NCI-H774 (cell line): ENCODE measurements around the gene CCDC74A.
"Not testable (repeated sequence)": the region's sequence is repeated elsewhere in the genome, so short reads cannot be mapped to it uniquely, and the experiment has no call there.

Experiments used
- DNase-seq: peaks from one replicate; lab custom pipeline; 2025; lab: John Stamatoyannopoulos, UW

Gene CCDC74A

DNA sequence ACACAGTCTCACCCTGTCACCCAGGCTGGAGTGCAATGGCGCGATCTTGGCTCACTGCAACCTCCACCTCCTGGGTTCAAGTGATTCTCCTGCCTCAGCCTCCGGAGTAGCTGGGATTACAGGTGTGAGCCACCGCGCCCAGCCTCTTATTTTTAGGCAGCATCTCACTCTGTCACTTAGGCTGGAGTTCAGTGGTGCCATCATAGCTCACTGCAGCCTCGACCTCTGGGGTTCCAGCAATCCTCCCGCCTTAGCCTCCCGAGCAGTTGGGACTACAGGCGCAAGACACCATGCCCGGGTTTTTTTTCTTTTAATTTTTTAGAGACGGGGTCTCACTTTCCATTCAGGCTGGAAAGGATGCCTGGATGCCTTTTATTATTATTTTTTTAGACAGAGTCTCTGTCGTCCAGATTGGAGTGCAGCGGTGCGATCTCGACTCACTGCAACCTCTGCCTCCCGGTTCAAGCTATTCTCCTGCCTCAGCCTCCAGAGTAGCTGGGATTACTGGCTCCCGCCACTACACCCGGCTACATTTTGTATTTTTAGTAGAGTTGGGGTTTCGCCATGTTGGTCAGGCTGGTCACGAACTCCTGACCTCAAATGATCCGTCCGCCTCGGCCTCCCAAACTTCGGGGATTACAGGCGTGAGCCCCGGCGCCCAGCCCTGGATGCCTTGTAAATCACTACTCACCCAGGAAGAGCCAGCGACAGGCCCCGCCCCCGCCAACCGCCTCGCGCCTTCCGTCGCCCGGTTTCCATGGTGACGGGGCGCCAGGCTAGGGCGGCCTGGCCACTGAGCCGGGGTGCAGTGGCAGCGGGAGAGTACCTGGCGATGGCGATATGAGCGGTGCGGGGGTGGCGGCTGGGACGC, at the start of gene CCDC74A:
CCDC74A (plus strand) TSS at position 758 of the 871 bp plus-strand sequence; CDS start at position 841, 83 bp downstream.
- DNase-seq, result peak; percentile 79

DNA sequence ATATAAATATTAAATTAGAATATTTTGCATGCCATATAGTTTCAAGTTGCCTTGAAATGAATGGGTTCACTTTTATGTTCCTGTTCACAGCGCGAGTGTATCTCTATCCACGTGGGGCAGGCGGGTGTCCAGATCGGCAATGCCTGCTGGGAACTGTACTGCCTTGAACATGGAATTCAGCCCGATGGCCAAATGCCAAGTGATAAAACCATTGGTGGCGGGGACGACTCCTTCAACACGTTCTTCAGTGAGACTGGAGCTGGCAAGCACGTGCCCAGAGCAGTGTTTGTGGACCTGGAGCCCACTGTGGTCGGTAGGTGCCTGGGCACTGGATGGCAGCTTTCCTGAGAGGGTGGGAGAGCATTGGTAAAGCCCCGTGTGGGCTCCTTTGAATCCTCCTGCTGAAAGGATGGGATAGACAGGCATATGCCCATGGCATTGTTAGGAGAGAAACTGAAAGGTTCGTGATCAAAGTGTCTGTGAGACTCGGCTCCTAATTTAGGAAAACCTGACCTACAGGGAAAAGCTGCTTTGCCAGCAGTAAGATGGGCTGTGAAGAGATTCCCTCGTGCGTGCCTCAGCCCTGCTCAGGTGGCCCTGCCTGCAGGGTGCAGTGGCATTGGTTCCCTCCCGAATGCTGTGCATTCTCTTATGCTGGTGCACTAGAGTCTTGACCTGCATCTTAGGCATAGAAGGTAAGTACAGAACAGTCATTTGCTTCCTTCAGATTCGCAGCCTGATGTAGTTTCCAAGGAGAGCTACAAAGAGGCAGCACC, 49.4 kb upstream of the CCDC74A start:
- not testable (repeated sequence) for DNase-seq

GRCh38 chr2:131478850-131479461, 48.7 kb upstream of the CCDC74A start:
- DNase-seq, result not testable (repeated sequence)

GRCh38 chr2:131480351-131480750, 47.3 kb upstream of the CCDC74A start:
- not testable (repeated sequence) for DNase-seq

- DNase-seq, result not testable (repeated sequence)
These were observed 45.1 kb upstream of the CCDC74A start for GRCh38 chr2:131482506-131483155.

DNA sequence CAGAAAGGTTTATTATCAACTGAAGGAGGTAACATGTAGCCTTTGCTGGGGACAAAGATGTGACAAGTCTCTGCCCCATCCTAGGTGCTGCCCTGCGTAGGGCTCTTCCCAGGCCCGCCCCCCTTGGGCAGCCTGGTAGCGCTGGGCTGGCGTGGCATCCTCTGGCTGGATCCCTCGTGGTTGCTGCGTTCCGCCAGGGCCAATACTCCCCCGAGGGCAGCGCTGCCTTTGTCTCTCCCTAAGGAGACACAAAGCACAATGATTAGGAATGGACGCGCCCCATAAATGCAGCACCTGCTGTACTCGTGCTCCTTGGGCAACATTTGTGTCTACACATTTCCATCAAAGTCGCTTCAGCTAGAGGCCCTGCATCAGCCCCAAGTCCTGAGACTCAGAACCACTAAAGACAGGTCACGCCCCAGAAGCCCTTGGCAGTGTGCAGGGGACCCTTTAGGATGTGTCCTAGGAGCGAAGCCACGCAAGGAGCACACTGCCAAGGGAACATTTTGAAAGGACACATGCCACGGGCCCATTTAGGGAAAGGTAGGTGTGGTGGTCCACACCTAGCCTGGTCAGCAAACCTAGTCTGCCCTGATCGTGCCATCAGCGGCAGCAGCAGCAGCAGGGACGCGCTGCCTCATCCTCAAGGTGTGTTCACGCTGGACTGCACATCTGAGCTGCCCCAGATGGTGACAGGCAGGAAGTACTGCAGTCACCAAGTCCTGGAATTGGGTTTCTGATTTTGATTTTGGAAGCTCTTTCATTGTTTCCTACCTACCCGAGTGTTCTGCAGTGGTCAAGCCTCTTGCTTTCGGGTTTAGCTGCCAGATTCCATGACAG, 43.5 kb upstream of the CCDC74A start:
- DNase-seq, result not testable (repeated sequence)

DNA sequence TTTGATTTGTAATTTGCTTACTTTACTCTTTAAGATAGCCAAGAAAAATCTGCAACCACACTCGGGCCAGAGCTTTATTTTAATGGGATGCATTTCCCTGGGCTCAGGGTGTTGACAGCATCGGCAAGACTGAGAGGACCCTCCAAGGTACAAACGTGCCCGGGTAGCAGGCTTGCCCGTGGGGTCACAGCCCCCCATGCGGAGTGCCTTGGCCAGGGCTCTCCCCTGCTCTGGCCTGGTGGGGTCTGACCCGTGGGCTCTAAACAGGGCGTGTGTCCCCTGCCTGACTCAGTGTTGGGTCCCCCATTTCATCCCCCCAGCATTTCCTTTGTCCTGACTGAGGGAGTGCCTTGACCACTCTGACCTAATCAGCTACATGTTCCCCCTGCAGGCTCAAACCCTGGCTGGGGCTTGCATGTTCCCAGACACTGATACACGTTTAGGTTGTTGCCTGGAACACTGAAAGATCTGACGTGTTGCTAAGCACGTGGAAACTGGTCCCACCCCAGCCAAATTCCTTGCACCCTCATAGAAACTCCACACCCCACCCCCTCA, 42.7 kb upstream of the CCDC74A start:
- DNase-seq, result not testable (repeated sequence)

DNA sequence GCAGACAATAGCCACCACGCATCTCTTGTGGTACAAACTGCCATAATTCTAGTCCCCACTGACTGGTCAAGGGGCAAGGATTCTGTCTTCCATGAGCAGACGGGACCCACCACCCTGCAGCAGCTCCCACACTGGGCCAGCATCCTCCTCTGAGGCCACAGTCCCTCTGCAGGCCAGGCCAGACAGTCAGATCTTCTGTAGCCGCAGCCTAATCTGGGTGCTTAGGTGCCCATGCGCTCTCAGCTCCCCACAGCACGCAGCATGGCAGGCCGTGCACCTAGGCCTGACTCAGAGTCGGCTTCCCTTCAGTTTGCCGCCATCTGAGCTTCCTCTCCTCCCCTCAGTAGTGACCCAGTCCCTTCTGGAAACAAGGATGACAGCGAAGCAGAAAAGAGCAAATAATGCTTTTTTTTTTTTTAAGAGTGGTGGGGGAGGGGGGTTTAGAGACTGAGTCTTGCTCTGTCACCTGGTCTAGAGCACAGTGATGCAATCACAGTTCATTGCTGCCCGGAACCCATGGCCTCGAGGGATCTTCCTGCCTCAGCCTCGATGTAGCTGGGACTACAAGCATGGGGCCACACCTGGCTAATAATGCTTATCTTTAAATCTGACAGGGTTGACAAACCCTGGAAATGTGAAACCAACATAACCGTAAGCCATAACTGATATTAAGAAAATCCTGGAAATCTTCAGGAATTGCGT, 41.3 kb upstream of the CCDC74A start:
- DNase-seq, result not testable (repeated sequence)

- DNase-seq, result no peak
These were observed 39.1 kb upstream of the CCDC74A start for GRCh38 chr2:131488306-131489205.

GRCh38 chr2:131490616-131491468, 36.8 kb upstream of the CCDC74A start:
- not testable (repeated sequence) for DNase-seq

- DNase-seq, result not testable (repeated sequence)
These were observed 36.2 kb upstream of the CCDC74A start for GRCh38 chr2:131491469-131491836.

DNA sequence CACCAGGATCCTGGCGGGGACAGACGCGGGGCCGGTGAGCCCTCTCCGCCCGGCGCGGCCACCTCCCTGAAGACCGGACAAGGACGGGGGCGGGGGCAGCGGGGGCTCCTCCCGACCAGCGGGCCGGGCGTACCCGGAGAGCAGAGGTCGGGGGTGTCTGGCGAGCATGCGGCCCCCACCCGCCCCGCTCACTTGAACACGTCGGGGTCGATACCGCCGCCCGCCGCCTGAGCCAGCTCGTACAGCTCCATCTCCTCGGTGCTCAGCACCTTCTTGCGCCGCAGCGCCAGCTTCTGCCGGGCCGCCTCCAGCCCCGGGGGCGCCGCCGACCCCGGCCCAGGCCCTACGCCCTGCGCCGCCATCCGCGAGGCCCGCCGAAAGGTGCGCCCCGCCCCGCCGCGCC, 35.7 kb upstream of the CCDC74A start, which contains the start of gene MZT2A:
MZT2A (minus strand) TSS at position 383 of the 403 bp plus-strand sequence; CDS start at position 362, 21 bp downstream.
- DNase-seq, result not testable (repeated sequence)

- DNase-seq, result peak; percentile 95
These were observed 35.1 kb upstream of the CCDC74A start for GRCh38 chr2:131492418-131493198.

- no peak for DNase-seq
These were observed 34.3 kb upstream of the CCDC74A start for GRCh38 chr2:131493199-131493968.

- not testable (repeated sequence) for DNase-seq
These were observed 32.2 kb upstream of the CCDC74A start for GRCh38 chr2:131495506-131495905.

GRCh38 chr2:131498321-131498973, 29.2 kb upstream of the CCDC74A start:
- not testable (repeated sequence) for DNase-seq
